HepG2 (cell line): ENCODE data around the gene TBC1D1. TPM values are rescaled to one million over a fixed set of nuclear protein-coding genes. Genes with fewer than 3 reads are reported as not detected.

Source experiments
- ARID2 ChIP-seq: sonication (generic); formaldehyde crosslinking; IDR thresholded peaks from 2 replicates; pipeline ENCODE4 v1.8.1; 2022; ENCODE audit warnings: mild to moderate bottlenecking, missing genetic modification reagents, borderline replicate concordance
- BCL6 ChIP-seq: IDR thresholded peaks from 2 replicates; pipeline ENCODE4 v1.6.1; 2016; ENCODE audit warnings: missing genetic modification reagents, missing compliant biosample characterization
- CEBPB ChIP-seq: IDR thresholded peaks from 2 replicates; pipeline ENCODE4 v1.6.1; 2011; ENCODE audit warnings: low read depth, low read length, improper control_type of control experiment, borderline replicate concordance
- ELF3 ChIP-seq: IDR thresholded peaks from 2 replicates; pipeline ENCODE4 v1.6.1; 2016; ENCODE audit warnings: missing genetic modification reagents, missing compliant biosample characterization
- GABPB1 ChIP-seq: IDR thresholded peaks from 2 replicates; pipeline ENCODE4 v1.6.1; 2016; ENCODE audit warnings: mild to moderate bottlenecking, missing genetic modification reagents, moderate library complexity, missing compliant biosample characterization
- KLF16 ChIP-seq, 2 experiments: sonication (generic) in 1 of 2; formaldehyde crosslinking in 1 of 2; IDR thresholded peaks; 2 replicates each; pipeline versions ENCODE4 v1.6.1 to v1.8.0; 2016 to 2023; ENCODE audit warnings: missing genetic modification reagents in 2 of 2, missing compliant biosample characterization in 1 of 2
- KMT2A ChIP-seq: sonication (generic); formaldehyde crosslinking; IDR thresholded peaks from 2 replicates; pipeline ENCODE4 v1.4.0; 2020; ENCODE audit warnings: missing genetic modification reagents
- MAZ ChIP-seq, 2 experiments: sonication (generic) in 1 of 2; formaldehyde crosslinking in 1 of 2; IDR thresholded peaks; 2 replicates each; pipeline versions ENCODE4 v1.5.0 to v1.6.1; 2012 to 2020; ENCODE audit warnings: low read depth in 2 of 2, mild to moderate bottlenecking in 2 of 2, borderline replicate concordance in 1 of 2, improper control_type of control experiment in 1 of 2, low read length in 1 of 2, missing genetic modification reagents in 1 of 2, moderate library complexity in 1 of 2
- NR2F6 ChIP-seq, 2 experiments: IDR thresholded peaks; 2 replicates each; pipeline ENCODE4 v1.6.1; 2016; ENCODE audit warnings: antibody characterized with exemption in 1 of 2, mild to moderate bottlenecking in 1 of 2
- SMAD3 ChIP-seq: sonication (generic); formaldehyde crosslinking; IDR thresholded peaks from 2 replicates; pipeline ENCODE4 v1.4.0; 2020; ENCODE audit warnings: missing genetic modification reagents
- ZNF430 ChIP-seq: sonication (generic); formaldehyde crosslinking; IDR thresholded peaks from 2 replicates; pipeline ENCODE4 v1.9.0; 2021; ENCODE audit warnings: mild to moderate bottlenecking, missing genetic modification reagents
- ZNF616 ChIP-seq: sonication (generic); formaldehyde crosslinking; IDR thresholded peaks from 2 replicates; pipeline ENCODE4 v1.5.0; 2020; ENCODE audit warnings: low read depth, mild to moderate bottlenecking, missing genetic modification reagents
- ZNF878 ChIP-seq: sonication (generic); formaldehyde crosslinking; IDR thresholded peaks from 2 replicates; pipeline ENCODE4 v1.8.1; 2023; ENCODE audit warnings: mild to moderate bottlenecking, missing genetic modification reagents, moderate library complexity
- ZSCAN12 ChIP-seq: sonication (generic); formaldehyde crosslinking; IDR thresholded peaks from 2 replicates; pipeline ENCODE4 v1.9.0; 2021; ENCODE audit warnings: mild to moderate bottlenecking, missing genetic modification reagents
- polyA plus RNA-seq, 8 experiments: library from polyadenylated mRNA; depleted of rRNA in 3 of 8; stranded (reverse) in 7 of 8; unstranded in 1 of 8; fragments of >200 nt; fragmentation: Illumina TruSeq in 4 of 8; extraction: Trizol in 4 of 8; gene quantifications; 2 replicates each; pipeline versions ENCODE4 v1.2.1 to v1.2.3, GENCODE V29; 2011 to 2016; ENCODE audit warnings: low read depth in 4 of 8, missing spikeins in 1 of 8, mixed read lengths in 1 of 8; ENCODE audit not compliant: insufficient read depth in 1 of 8
- total RNA-seq, 5 experiments: library from RNA; depleted of rRNA; stranded (reverse); fragments of >200 nt; fragmentation: Illumina TruSeq; extraction: Trizol; gene quantifications; 2 replicates each; pipeline ENCODE4 v1.2.3, GENCODE V29; 2016; ENCODE audit warnings: low read depth in 1 of 5
- TF ChIP-seq, protein P1 (sequence below): sonication (generic); formaldehyde crosslinking; IDR thresholded peaks from 2 replicates; pipeline ENCODE4 v1.5.1; 2020; ENCODE audit warnings: mild to moderate bottlenecking, missing genetic modification reagents, moderate library complexity
- TF ChIP-seq, protein P2 (sequence below): sonication (generic); formaldehyde crosslinking; IDR thresholded peaks from 2 replicates; pipeline ENCODE4 v1.4.0; 2020; ENCODE audit warnings: missing genetic modification reagents
- TF ChIP-seq, protein P3 (sequence below): sonication (generic); formaldehyde crosslinking; IDR thresholded peaks from 2 replicates; pipeline ENCODE4 v1.9.0; 2021; ENCODE audit warnings: missing genetic modification reagents, mild to moderate bottlenecking, borderline replicate concordance
- TF ChIP-seq, protein P4 (sequence below): sonication (generic); formaldehyde crosslinking; IDR thresholded peaks from 2 replicates; pipeline ENCODE4 v1.8.1; 2023; ENCODE audit warnings: missing genetic modification reagents, mild to moderate bottlenecking, borderline replicate concordance
- TF ChIP-seq, protein P5 (sequence below): IDR thresholded peaks from 2 replicates; pipeline ENCODE4 v1.6.1; 2016

Gene TBC1D1
- total and polyA plus RNA-seq, 2 of the 13 experiments (the other 11 are each of a cell fraction or from before 2014, with no cell fraction given), result 37.3 to 62.8 TPM

DNA sequence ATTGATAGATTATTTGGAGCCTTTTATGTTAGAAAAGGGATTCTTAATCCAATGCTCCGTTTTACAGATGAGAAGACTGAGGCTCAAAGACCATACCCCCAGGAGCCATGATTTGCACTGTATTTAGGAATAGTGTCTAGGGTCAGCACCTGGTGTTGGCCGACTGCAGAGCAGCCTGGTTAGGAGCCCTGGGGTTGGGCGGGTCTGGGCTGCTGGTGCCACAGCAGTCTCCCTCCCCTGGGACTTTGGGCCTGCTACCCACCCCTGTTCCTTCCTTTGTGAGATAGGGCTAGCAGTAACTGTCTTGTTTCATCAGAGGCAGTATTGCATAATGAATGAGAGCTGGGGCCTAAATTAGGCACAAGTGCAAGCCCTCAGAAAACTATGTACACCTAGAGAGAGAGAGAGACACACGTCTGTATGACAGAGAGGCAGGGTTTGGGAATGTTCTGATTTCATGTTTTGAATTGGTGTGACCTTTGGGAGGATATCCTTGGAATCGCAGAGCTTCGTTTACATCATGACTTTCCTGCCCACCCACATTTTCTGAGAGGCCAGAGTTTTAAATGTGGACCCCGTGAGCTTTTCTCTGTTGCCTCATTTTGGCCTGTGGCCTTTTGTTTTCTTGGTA, 181.0 kb downstream of the TBC1D1 start (continued):
- TF ChIP-seq, protein P1, sequence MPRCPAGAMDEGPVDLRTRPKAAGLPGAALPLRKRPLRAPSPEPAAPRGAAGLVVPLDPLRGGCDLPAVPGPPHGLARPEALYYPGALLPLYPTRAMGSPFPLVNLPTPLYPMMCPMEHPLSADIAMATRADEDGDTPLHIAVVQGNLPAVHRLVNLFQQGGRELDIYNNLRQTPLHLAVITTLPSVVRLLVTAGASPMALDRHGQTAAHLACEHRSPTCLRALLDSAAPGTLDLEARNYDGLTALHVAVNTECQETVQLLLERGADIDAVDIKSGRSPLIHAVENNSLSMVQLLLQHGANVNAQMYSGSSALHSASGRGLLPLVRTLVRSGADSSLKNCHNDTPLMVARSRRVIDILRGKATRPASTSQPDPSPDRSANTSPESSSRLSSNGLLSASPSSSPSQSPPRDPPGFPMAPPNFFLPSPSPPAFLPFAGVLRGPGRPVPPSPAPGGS (CRISPR knock-in tag), result no peak
- TF ChIP-seq, protein P2, sequence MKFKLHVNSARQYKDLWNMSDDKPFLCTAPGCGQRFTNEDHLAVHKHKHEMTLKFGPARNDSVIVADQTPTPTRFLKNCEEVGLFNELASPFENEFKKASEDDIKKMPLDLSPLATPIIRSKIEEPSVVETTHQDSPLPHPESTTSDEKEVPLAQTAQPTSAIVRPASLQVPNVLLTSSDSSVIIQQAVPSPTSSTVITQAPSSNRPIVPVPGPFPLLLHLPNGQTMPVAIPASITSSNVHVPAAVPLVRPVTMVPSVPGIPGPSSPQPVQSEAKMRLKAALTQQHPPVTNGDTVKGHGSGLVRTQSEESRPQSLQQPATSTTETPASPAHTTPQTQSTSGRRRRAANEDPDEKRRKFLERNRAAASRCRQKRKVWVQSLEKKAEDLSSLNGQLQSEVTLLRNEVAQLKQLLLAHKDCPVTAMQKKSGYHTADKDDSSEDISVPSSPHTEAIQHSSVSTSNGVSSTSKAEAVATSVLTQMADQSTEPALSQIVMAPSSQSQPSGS (CRISPR knock-in tag), result peak; percentile 87
- 0 out of 2 replicates have a peak, but pooled peaks have one; percentile 42 for TF ChIP-seq ARID2 (CRISPR knock-in tag)
- TF ChIP-seq BCL6 (CRISPR knock-in tag), result peak; percentile 91
- TF ChIP-seq, protein P3, sequence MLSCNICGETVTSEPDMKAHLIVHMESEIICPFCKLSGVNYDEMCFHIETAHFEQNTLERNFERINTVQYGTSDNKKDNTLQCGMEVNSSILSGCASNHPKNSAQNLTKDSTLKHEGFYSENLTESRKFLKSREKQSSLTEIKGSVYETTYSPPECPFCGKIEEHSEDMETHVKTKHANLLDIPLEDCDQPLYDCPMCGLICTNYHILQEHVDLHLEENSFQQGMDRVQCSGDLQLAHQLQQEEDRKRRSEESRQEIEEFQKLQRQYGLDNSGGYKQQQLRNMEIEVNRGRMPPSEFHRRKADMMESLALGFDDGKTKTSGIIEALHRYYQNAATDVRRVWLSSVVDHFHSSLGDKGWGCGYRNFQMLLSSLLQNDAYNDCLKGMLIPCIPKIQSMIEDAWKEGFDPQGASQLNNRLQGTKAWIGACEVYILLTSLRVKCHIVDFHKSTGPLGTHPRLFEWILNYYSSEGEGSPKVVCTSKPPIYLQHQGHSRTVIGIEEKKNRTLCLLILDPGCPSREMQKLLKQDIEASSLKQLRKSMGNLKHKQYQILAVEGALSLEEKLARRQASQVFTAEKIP (CRISPR knock-in tag), result no peak
- TF ChIP-seq KMT2A, result no peak
- TF ChIP-seq, protein P4, sequence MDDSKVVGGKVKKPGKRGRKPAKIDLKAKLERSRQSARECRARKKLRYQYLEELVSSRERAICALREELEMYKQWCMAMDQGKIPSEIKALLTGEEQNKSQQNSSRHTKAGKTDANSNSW (CRISPR knock-in tag), result no peak
- TF ChIP-seq ELF3, result peak; percentile 33; the same call in 1 of the 2 replicates
- TF ChIP-seq CEBPB, result peak; percentile 90
- TF ChIP-seq ZSCAN12 (CRISPR knock-in tag), result peak; percentile 81; the same call in 1 of the 2 replicates
- TF ChIP-seq MAZ (IDR thresholded peaks at IDR 0.05; ENCODE audit: borderline replicate concordance, low read depth, low read length), result no peak
- 0 out of 2 replicates have a peak, but pooled peaks have one; percentile 47 for TF ChIP-seq MAZ (CRISPR knock-in tag; IDR thresholded peaks at IDR 0.05; ENCODE audit: low read depth)
- no peak for TF ChIP-seq ZNF878 (CRISPR knock-in tag)
- peak; percentile 17; the same call in 1 of the 2 replicates for TF ChIP-seq GABPB1 (CRISPR knock-in tag)
- peak; percentile 83 for TF ChIP-seq NR2F6 (IDR thresholded peaks at IDR 0.05)
- TF ChIP-seq NR2F6 (CRISPR knock-in tag; IDR thresholded peaks at IDR 0.05), result peak; percentile 88
- TF ChIP-seq KLF16 (CRISPR knock-in tag; IDR thresholded peaks at IDR 0.05), result 0 out of 4 replicates have a peak, but pooled peaks of 1 of the 2 experiments have one; percentile 14
- no peak for TF ChIP-seq ZNF616 (CRISPR knock-in tag)
- TF ChIP-seq SMAD3 (CRISPR knock-in tag), result peak; percentile 36; the same call in 1 of the 2 replicates
- peak; percentile 58; the same call in 1 of the 2 replicates for TF ChIP-seq ZNF430 (CRISPR knock-in tag)
- TF ChIP-seq, protein P5, sequence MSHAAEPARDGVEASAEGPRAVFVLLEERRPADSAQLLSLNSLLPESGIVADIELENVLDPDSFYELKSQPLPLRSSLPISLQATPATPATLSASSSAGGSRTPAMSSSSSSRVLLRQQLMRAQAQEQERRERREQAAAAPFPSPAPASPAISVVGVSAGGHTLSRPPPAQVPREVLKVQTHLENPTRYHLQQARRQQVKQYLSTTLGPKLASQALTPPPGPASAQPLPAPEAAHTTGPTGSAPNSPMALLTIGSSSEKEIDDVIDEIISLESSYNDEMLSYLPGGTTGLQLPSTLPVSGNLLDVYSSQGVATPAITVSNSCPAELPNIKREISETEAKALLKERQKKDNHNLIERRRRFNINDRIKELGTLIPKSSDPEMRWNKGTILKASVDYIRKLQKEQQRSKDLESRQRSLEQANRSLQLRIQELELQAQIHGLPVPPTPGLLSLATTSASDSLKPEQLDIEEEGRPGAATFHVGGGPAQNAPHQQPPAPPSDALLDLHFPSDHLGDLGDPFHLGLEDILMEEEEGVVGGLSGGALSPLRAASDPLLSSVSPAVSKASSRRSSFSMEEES (CRISPR knock-in tag), result peak; percentile 71
